ENCODE data around the gene RNU1-2.

DNA sequence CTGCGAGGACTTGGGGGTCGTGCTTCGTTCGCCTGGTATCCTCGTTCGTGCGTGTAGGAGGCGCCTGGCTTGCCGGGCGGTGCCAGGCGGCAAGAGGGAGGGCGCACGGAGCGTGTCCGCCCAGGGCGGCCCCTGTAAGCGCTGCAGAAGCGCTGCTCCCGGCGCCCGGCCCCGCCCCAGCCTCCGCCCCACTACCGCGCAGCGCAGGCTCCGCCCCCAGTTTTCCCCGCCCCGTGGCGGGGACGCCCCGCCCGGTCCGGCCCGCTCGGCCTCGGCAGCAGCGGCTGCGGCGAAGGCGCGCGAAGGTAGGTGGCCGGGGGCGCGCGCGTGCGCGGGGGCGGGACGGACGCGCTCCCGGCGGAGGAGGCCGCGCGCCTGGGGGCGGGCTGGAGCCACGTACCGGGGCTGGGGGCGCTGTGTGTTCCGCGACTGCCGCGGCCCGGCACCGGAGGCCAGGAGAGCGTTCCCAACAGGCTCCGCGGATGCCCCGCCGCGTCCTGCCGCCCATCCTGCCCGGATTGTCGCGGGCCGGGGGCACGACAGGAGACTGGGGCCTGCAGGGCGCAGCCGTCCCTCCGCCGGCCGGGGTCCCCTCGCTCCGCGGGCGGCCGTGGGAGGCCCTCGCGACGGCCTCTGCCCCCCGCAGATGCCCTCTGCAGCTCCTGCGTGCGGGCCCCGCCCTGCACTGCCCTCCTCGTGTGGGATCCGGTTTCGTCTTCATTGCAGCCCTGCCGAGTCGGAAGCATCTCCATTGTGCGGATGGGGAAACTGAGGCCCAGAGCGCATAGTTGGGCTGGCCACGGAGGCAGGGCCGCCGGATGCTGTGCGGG, 18.3 kb downstream of the RNU1-2 start:
- no peak for TF ChIP-seq YY1 (IDR thresholded peaks at IDR 0.05; ENCODE audit: insufficient read depth, insufficient read length)
- no peak for TF ChIP-seq SUZ12 (IDR thresholded peaks at IDR 0.05; ENCODE audit: extremely low read depth, insufficient read depth, insufficient read length)
- TF ChIP-seq ZNF274 (IDR thresholded peaks at IDR 0.05; ENCODE audit: low read depth, low read length) = no peak

All from NT2/D1 (cell line).